SK-N-DZ (cell line): Measurements from ENCODE around the gene GRM3.

Source experiments
- DNase-seq: peaks from one replicate; pipeline ENCODE4 v3.0.0-alpha.2; 2015; ENCODE audit warnings: low spot score

The GRM3 gene

GRCh38 chr7:86900886-86901285 lies 257.2 kb downstream of the GRM3 start:
- DNase-seq: no peak

GRCh38 chr7:86904949-86905834 lies 261.5 kb downstream of the GRM3 start:
- DNase-seq: peak; percentile 20

GRCh38 chr7:86908948-86909347 lies 265.2 kb downstream of the GRM3 start:
- DNase-seq: no peak

GRCh38 chr7:86911659-86912058 lies 267.9 kb downstream of the GRM3 start:
- DNase-seq: no peak

- DNase-seq: peak; percentile 45
These were observed 270.0 kb downstream of the GRM3 start for GRCh38 chr7:86913709-86914108.
